OCI-LY7 (cell line): ENCODE data around the gene PUM1. TPM values are rescaled to one million over a fixed set of nuclear protein-coding genes. Genes with fewer than 3 reads are reported as not detected.

ENCODE experiments used
- BruUV-seq: library from RNA; stranded (reverse); fragments of 400-500 nt; replicated peaks from 2 replicates; lab custom pipeline; 2021; lab: Mats Ljungman, UMichigan
- CTCF ChIA-PET: fragments of 300-600 bp; sonication (Branson Sonifier 250); formaldehyde crosslinking; loops from one replicate; lab custom pipeline; 2022; ENCODE audit warnings: antibody characterized with exemption; ENCODE audit not compliant: unreplicated experiment; lab: Charles Lee
- POLR2A ChIA-PET: fragments of 300-600 bp; sonication (Branson Sonifier 250); formaldehyde crosslinking; loops from one replicate; lab custom pipeline; 2022; ENCODE audit warnings: antibody characterized with exemption; lab: Charles Lee
- DNase-seq: peaks from one replicate; pipeline ENCODE4 v3.0.0-alpha.2; 2015; ENCODE audit warnings: low spot score
- H2AFZ ChIP-seq: fragments of 200-600 bp; sonication (generic), shearing (Covaris generic); 2 replicates; pipeline ENCODE4 v1.6.1; 2014; ENCODE audit warnings: mild to moderate bottlenecking, antibody characterized with exemption, low read length, moderate library complexity
- H3K27ac ChIP-seq: fragments of 200-600 bp; sonication (generic); 2 replicates; pipeline ENCODE4 v1.5.1; 2014; ENCODE audit warnings: mixed run types, low read depth, mild to moderate bottlenecking, moderate library complexity, low read length, inconsistent platforms; ENCODE audit not compliant: poor library complexity, severe bottlenecking
- H3K36me3 ChIP-seq: fragments of 200-600 bp; sonication (generic); 2 replicates; pipeline ENCODE4 v1.6.1; 2014; ENCODE audit warnings: mild to moderate bottlenecking, antibody characterized with exemption, low read length, moderate library complexity, mixed read lengths; ENCODE audit not compliant: insufficient read depth
- H3K4me1 ChIP-seq: fragments of 200-600 bp; sonication (generic); 2 replicates; pipeline ENCODE4 v1.5.1; 2014; ENCODE audit warnings: mild to moderate bottlenecking, low read length; ENCODE audit not compliant: insufficient read depth, poor library complexity, severe bottlenecking
- H3K4me2 ChIP-seq: fragments of 200-600 bp; sonication (generic); 2 replicates; pipeline ENCODE4 v1.6.1; 2014; ENCODE audit warnings: mild to moderate bottlenecking, low read length
- H3K4me3 ChIP-seq: fragments of 200-600 bp; sonication (generic); 2 replicates; pipeline ENCODE4 v1.5.1; 2014; ENCODE audit warnings: mild to moderate bottlenecking, low read depth, low read length; ENCODE audit not compliant: poor library complexity, severe bottlenecking
- H3K79me2 ChIP-seq: fragments of 200-600 bp; sonication (generic); 2 replicates; pipeline ENCODE4 v1.6.1; 2016; ENCODE audit warnings: low read depth, mild to moderate bottlenecking, low read length, moderate library complexity, mixed read lengths; ENCODE audit not compliant: insufficient read depth
- H3K9me2 ChIP-seq: fragments of 200-600 bp; sonication (generic); 2 replicates; pipeline ENCODE4 v1.6.1; 2016; ENCODE audit warnings: mild to moderate bottlenecking, low read length, mixed read lengths; ENCODE audit not compliant: insufficient read depth
- H3K9me3 ChIP-seq: fragments of 200-600 bp; sonication (generic); 2 replicates; pipeline ENCODE4 v1.6.1; 2014; ENCODE audit warnings: mild to moderate bottlenecking, mixed run types, low read length, mixed read lengths
- H4K20me1 ChIP-seq: fragments of 200-600 bp; sonication (generic); 2 replicates; pipeline ENCODE4 v1.6.1; 2014; ENCODE audit warnings: mild to moderate bottlenecking, antibody characterized with exemption, low read length, moderate library complexity, mixed read lengths; ENCODE audit not compliant: insufficient read depth
- CTCF ChIP-seq: fragments of 200-600 bp; sonication (generic); conservative IDR thresholded peaks from 2 replicates; pipeline ENCODE4 v1.5.1; 2014; ENCODE audit warnings: mild to moderate bottlenecking, antibody characterized with exemption, low read length, moderate library complexity, mixed read lengths
- EZH2phosphoT487 ChIP-seq: fragments of 200-600 bp; sonication (generic); IDR thresholded peaks from 2 replicates; pipeline ENCODE4 v1.6.1; 2018; ENCODE audit warnings: low read depth, borderline replicate concordance, mild to moderate bottlenecking, mixed run types, antibody characterized with exemption, low read length, moderate library complexity, mixed read lengths
- intact Hi-C: fragments of 100-400 bp; cut with micrococcal nuclease; formaldehyde crosslinking; loops from one replicate; pipeline ENCODE4 v1.10.0; 2022; ENCODE audit not compliant: unreplicated experiment
- total RNA-seq, 2 experiments: library from RNA; depleted of rRNA in 1 of 2; stranded (reverse); fragments of >200 nt in 1 of 2; shearing (Covaris generic) in 1 of 2; gene quantifications; 2 replicates each; pipeline ENCODE4 v1.2.3, GENCODE V29; 2014 to 2022

Gene PUM1
- total RNA-seq, 2 experiments from 2014 or later, result 52.0 to 97.5 TPM

GRCh38 chr1:31027693-31028526, 37.6 kb downstream of the PUM1 start:
- Histone ChIP-seq H3K4me2 (peak overlapping the region; percentile 60), H2AFZ (no peak overlapping the region)
- DNase-seq, result peak; percentile 62

GRCh38 chr1:31022259-31022658, 43.3 kb downstream of the PUM1 start:
- Histone ChIP-seq H3K36me3 (peaks cover 95% of the 10 kb centered on the region), H4K20me1 (peaks cover 34% of the 10 kb centered on the region), H3K4me2 (no peak overlapping the region), H3K4me3 (no peak overlapping the region), H3K27ac (no peak overlapping the region), H3K9me3 (no peaks in the 10 kb centered on the region), H3K9me2 (no peaks in the 10 kb centered on the region), H3K4me1 (peaks cover 3% of the 10 kb centered on the region), H2AFZ (no peak overlapping the region), H3K79me2 (peaks cover 99% of the 10 kb centered on the region)
- CTCF ChIA-PET, result no interaction called here
- intact Hi-C loops, result no loop called here
- TF ChIP-seq EZH2phosphoT487, result no peak
- TF ChIP-seq CTCF, result no peak
- POLR2A ChIA-PET, result interaction anchor here (0.5 to 2.2 kb wide), 4 partner anchors 9 to 1505 kb away, joined by 3 to 8 read pairs (median 4); no protein-coding TSS in a partner anchor
- no peak for DNase-seq
- no TSS peak for BruUV-seq

More at GRCh38 chr1:31027693-31028526, 37.6 kb downstream of the PUM1 start:
- no peaks in the 10 kb centered on the region for H3K9me2 ChIP-seq
- peaks cover 78% of the 10 kb centered on the region for H3K36me3 ChIP-seq
- H3K27ac ChIP-seq, result peak overlapping the region; percentile 62
- POLR2A ChIA-PET, result interaction anchor here (0.6 to 2.1 kb wide), 5 partner anchors 9 to 89 kb away, joined by 3 to 10 read pairs (median 4); no protein-coding TSS in a partner anchor
- H3K9me3 ChIP-seq, result no peaks in the 10 kb centered on the region
- CTCF ChIA-PET, result no interaction called here
- H4K20me1 ChIP-seq, result peaks cover 54% of the 10 kb centered on the region
- intact Hi-C loops, result no loop called here
- H3K4me3 ChIP-seq, result peak overlapping the region; percentile 47
- TF ChIP-seq EZH2phosphoT487 (no peak), CTCF (no peak)
- peaks cover 98% of the 10 kb centered on the region for H3K79me2 ChIP-seq
- no TSS peak for BruUV-seq
- H3K4me1 ChIP-seq, result peaks cover 45% of the 10 kb centered on the region
